ENCODE data around the gene AVP.
"Not testable (repeated sequence)": the region's sequence is repeated elsewhere in the genome, so short reads cannot be mapped to it uniquely, and the experiment has no call there.

The AVP gene

GRCh38 chr20:3074812-3075211 lies 9.7 kb downstream of the AVP start:
- Histone ChIP-seq H3K36me3 (ENCODE audit: control insufficient read depth, insufficient read depth, low read length) (no peaks in the 10 kb centered on the region), H3K4me1 (ENCODE audit: control insufficient read depth, insufficient read depth, low read length) (peaks cover 16% of the 10 kb centered on the region), H3K27me3 (ENCODE audit: control insufficient read depth, insufficient read depth, low read length) (peaks cover 18% of the 10 kb centered on the region), H3K4me3 (ENCODE audit: low read length) (no peak overlapping the region), H3K9me3 (ENCODE audit: control insufficient read depth, low read length) (no peaks in the 10 kb centered on the region), H3K9ac (ENCODE audit: low read length) (no peak overlapping the region)

GRCh38 chr20:3073251-3073643 lies 11.3 kb downstream of the AVP start:
- not testable (repeated sequence) for H3K9ac ChIP-seq (ENCODE audit: low read length); H3K36me3 ChIP-seq (ENCODE audit: control insufficient read depth, insufficient read depth, low read length); H3K9me3 ChIP-seq (ENCODE audit: control insufficient read depth, low read length); H3K4me3 ChIP-seq (ENCODE audit: low read length)
- peaks cover 18% of the 10 kb centered on the region for H3K27me3 ChIP-seq (ENCODE audit: control insufficient read depth, insufficient read depth, low read length)
- peaks cover 16% of the 10 kb centered on the region for H3K4me1 ChIP-seq (ENCODE audit: control insufficient read depth, insufficient read depth, low read length)

DNA sequence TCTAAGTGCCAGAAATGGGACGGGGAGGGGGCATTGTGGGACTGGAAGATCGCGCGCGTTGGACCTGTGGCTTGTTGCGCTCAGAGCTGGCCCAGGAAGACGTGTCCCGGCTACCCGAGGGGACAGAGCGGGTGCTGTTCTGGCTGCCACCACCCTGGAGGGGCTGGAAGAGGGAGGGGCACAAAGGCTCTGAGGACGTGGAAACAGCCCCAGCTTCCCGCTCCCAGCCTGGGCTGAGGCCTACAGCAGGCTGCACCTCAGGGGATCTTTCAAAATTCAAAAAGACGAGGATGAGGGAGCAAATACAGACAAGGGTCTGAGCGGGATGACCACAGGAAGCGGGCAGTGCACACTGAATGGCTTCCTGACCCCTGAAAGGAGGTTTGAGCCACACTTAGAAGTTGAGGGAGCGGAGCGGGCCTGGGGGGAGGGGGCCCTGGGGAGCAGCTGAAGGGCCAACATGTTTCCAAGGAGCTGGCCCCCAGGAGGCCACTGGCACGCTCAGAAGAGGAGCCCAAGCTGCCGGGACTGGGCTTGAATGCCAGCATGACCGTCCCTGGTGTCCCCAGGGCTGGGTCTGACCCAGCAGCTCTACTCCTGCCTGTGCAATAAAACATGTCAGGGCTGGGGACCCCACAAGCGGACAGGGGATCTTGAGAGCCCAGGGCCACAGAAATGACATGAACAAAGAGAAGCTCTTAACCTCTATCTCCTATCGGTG lies 11.8 kb downstream of the AVP start:
- no peaks in the 10 kb centered on the region for H3K36me3 ChIP-seq (ENCODE audit: control insufficient read depth, insufficient read depth, low read length)
- H3K27me3 ChIP-seq (ENCODE audit: control insufficient read depth, insufficient read depth, low read length) = peaks cover 18% of the 10 kb centered on the region
- no peak overlapping the region for H3K4me3 ChIP-seq (ENCODE audit: low read length)
- H3K9ac ChIP-seq (ENCODE audit: low read length) = no peak overlapping the region
- no peaks in the 10 kb centered on the region for H3K9me3 ChIP-seq (ENCODE audit: control insufficient read depth, low read length)
- H3K4me1 ChIP-seq (ENCODE audit: control insufficient read depth, insufficient read depth, low read length) = peaks cover 16% of the 10 kb centered on the region

DNA sequence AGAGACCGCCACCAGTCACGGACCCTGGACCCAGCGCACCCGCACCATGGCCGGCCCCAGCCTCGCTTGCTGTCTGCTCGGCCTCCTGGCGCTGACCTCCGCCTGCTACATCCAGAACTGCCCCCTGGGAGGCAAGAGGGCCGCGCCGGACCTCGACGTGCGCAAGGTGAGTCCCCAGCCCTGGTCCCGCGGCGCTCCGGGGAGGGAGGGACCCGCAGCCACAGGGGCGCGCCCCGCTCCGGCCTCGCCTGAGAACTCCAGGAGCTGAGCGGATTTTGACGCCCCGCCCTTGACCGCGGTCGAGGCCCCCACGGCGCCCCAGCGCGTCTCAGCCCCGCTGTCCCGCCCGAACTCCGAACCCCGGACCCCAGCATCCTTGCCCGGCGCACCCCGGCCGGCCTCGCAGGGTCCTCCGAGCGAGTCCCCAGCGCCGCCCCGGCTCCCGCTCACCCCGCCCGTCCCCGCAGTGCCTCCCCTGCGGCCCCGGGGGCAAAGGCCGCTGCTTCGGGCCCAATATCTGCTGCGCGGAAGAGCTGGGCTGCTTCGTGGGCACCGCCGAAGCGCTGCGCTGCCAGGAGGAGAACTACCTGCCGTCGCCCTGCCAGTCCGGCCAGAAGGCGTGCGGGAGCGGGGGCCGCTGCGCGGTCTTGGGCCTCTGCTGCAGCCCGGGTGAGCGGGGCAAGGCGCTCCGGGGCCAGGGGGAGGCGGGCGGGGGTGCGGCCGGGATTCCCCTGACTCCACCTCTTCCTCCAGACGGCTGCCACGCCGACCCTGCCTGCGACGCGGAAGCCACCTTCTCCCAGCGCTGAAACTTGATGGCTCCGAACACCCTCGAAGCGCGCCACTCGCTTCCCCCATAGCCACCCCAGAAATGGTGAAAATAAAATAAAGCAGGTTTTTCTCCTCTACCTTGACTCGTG lies 12.7 kb downstream of the AVP start, which contains the start of gene OXT:
Gene OXT (plus strand): TSS at position 11 of the 920 bp plus-strand sequence. CDS start 36 bp downstream, at position 47.
- Histone ChIP-seq H3K9ac (ENCODE audit: low read length) (no peak within 1 kb of the TSS), H3K27me3 (ENCODE audit: control insufficient read depth, insufficient read depth, low read length) (peaks cover 18% of the 10 kb centered on the region), H3K4me1 (ENCODE audit: control insufficient read depth, insufficient read depth, low read length) (peaks cover 16% of the 10 kb centered on the region), H3K9me3 (ENCODE audit: control insufficient read depth, low read length) (no peaks in the 10 kb centered on the region), H3K36me3 (ENCODE audit: control insufficient read depth, insufficient read depth, low read length) (no peaks in the 10 kb centered on the region), H3K4me3 (ENCODE audit: low read length) (no peak within 1 kb of the TSS)

DNA sequence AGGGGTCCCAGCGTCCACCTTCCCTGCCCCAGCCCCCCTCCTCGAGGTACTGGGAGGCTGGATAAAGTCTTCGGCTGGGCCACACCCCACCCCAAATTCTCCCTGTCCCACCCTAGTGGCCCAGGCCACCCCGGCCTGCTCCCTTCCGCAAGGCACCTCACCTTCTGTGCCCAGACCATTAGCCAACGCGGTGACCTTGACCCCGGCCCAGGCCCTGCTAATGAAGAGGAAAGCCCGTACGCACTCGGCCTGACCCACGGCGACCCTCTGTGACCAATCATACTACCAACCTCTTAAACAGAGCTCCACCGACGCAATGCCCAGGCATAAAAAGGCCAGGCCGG lies 13.3 kb downstream of the AVP start:
- H3K9ac ChIP-seq (ENCODE audit: low read length) = no peak overlapping the region
- H3K27me3 ChIP-seq (ENCODE audit: control insufficient read depth, insufficient read depth, low read length) = peaks cover 18% of the 10 kb centered on the region
- no peaks in the 10 kb centered on the region for H3K36me3 ChIP-seq (ENCODE audit: control insufficient read depth, insufficient read depth, low read length)
- H3K4me1 ChIP-seq (ENCODE audit: control insufficient read depth, insufficient read depth, low read length) = peaks cover 16% of the 10 kb centered on the region
- H3K4me3 ChIP-seq (ENCODE audit: low read length) = no peak overlapping the region
- H3K9me3 ChIP-seq (ENCODE audit: control insufficient read depth, low read length) = no peaks in the 10 kb centered on the region

DNA sequence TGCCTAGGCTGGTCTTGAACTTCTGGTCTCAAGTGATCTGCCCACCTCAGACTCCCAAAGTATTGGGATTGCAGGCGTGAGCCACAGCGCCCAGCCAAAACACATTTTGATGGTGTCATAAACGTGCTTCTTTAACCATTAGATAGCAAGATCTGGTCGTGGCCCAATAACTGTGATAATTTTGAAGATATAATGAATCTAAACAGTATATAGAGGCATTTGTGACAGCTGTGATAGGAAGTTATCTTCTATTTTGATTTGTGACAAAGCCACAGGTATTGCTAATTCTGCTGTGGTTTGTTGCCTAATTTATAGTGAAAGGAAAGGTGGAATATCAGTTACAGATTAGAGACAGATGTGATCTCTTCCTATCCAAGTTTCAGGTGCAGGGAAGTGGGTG lies 13.8 kb downstream of the AVP start:
- H3K9ac ChIP-seq (ENCODE audit: low read length) = no peak overlapping the region
- peaks cover 18% of the 10 kb centered on the region for H3K27me3 ChIP-seq (ENCODE audit: control insufficient read depth, insufficient read depth, low read length)
- no peaks in the 10 kb centered on the region for H3K36me3 ChIP-seq (ENCODE audit: control insufficient read depth, insufficient read depth, low read length)
- no peak overlapping the region for H3K4me3 ChIP-seq (ENCODE audit: low read length)
- H3K9me3 ChIP-seq (ENCODE audit: control insufficient read depth, low read length) = no peaks in the 10 kb centered on the region
- H3K4me1 ChIP-seq (ENCODE audit: control insufficient read depth, insufficient read depth, low read length) = peaks cover 16% of the 10 kb centered on the region

DNA sequence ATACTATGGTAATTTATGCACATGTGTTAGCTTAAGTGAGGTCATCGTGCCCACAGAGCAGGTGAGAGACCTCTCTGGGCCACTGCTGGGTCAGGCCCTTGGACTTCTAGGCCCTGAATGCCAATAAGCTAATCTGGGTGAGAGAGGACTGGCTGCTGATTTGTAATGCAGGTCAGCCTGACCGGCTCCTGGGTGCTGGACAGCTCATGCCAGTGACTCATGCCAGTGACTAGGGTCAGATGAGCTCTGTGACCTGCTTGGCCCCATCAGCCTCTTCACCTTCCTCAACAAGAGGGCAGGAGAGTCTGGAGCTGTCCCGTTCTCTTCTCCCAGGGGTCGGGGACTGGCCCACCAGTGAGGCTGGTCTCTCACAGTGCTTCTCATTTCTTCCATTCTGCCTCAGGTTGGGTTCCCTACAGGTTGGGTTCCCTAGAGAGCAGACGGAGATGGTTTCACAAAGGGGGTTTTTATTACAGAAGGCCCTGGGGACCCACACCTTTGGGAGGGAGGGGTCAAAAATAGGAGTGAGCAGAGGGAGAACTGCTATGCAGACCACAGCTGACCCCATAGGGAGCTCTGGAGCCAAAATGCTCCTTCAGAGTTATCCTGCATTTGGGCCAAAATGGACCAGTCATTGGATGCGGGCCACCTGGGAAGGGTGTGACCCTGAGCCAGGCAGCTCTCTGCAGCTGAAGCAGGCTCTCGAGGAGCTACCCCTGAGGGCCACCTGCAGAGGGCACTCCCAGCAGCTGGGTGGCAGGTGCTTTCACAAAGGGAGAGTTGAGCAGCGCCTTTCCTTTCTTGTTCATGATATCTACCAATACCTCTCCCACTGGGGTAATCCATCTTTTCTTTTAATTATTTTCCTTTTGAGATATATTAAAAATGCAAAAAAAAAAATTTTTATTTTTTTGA lies 15.3 kb downstream of the AVP start:
- Histone ChIP-seq H3K27me3 (ENCODE audit: control insufficient read depth, insufficient read depth, low read length) (peaks cover 18% of the 10 kb centered on the region), H3K4me3 (ENCODE audit: low read length) (no peak overlapping the region), H3K9me3 (ENCODE audit: control insufficient read depth, low read length) (no peaks in the 10 kb centered on the region), H3K4me1 (ENCODE audit: control insufficient read depth, insufficient read depth, low read length) (peaks cover 12% of the 10 kb centered on the region), H3K9ac (ENCODE audit: low read length) (no peak overlapping the region), H3K36me3 (ENCODE audit: control insufficient read depth, insufficient read depth, low read length) (no peaks in the 10 kb centered on the region)

GRCh38 chr20:3068075-3068474 lies 16.4 kb downstream of the AVP start:
- H3K36me3 ChIP-seq (ENCODE audit: control insufficient read depth, insufficient read depth, low read length) = no peaks in the 10 kb centered on the region
- no peaks in the 10 kb centered on the region for H3K9me3 ChIP-seq (ENCODE audit: control insufficient read depth, low read length)
- H3K4me1 ChIP-seq (ENCODE audit: control insufficient read depth, insufficient read depth, low read length) = peaks cover 12% of the 10 kb centered on the region
- H3K27me3 ChIP-seq (ENCODE audit: control insufficient read depth, insufficient read depth, low read length) = peaks cover 16% of the 10 kb centered on the region
- no peak overlapping the region for H3K4me3 ChIP-seq (ENCODE audit: low read length)
- no peak overlapping the region for H3K9ac ChIP-seq (ENCODE audit: low read length)

DNA sequence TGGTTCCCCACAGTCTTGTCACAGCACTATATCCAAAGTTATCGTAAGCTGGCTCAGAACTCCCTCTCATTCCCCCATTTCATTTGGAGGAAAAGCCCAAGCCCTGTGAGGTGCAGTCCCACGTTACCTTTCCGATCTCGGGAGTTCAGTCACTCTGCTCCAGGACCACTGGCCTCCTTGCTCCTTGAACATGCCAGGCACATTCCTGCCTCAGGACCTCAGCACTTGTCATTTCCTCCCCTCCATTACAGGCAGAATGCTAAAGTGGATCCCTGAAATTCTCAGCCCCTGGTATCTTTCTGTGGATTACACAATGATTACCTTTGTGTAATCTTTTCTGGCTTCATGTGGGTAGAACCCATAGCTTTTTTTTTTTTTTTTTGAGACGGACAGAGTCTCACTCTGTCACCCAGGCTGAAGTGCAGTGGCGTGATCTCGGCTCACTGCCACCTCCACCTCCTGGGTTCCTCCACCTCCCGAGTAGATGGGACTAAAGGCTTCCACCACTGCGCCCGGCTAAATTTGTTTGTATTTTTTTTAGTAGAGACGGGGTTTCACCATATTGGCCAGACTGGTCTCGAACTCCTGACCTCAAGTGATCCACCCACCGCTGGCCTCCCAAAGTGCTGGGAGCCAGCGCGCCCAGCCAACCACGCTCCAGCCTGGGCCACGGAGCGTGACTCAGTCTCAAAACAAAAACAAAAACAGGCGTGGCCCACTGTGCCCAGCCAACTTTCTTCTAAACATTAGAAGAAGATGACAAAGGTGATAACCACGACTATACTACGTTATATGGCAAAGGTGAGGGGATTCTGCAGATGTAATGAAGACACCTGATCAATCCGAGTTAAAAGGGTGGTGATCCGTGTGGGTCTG lies 17.1 kb downstream of the AVP start:
- Histone ChIP-seq H3K9ac (ENCODE audit: low read length) (no peak overlapping the region), H3K27me3 (ENCODE audit: control insufficient read depth, insufficient read depth, low read length) (peaks cover 9% of the 10 kb centered on the region), H3K4me3 (ENCODE audit: low read length) (no peak overlapping the region), H3K4me1 (ENCODE audit: control insufficient read depth, insufficient read depth, low read length) (peaks cover 9% of the 10 kb centered on the region), H3K36me3 (ENCODE audit: control insufficient read depth, insufficient read depth, low read length) (no peaks in the 10 kb centered on the region), H3K9me3 (ENCODE audit: control insufficient read depth, low read length) (no peaks in the 10 kb centered on the region)

GRCh38 chr20:3064119-3064518 lies 20.4 kb downstream of the AVP start:
- H3K27me3 ChIP-seq (ENCODE audit: control insufficient read depth, insufficient read depth, low read length); H3K36me3 ChIP-seq (ENCODE audit: control insufficient read depth, insufficient read depth, low read length); H3K4me3 ChIP-seq (ENCODE audit: low read length); H3K9ac ChIP-seq (ENCODE audit: low read length); H3K4me1 ChIP-seq (ENCODE audit: control insufficient read depth, insufficient read depth, low read length); H3K9me3 ChIP-seq (ENCODE audit: control insufficient read depth, low read length): not testable (repeated sequence)

GRCh38 chr20:3059489-3059888 lies 25.0 kb downstream of the AVP start:
- Histone ChIP-seq H3K9me3 (ENCODE audit: control insufficient read depth, low read length) (no peaks in the 10 kb centered on the region), H3K27me3 (ENCODE audit: control insufficient read depth, insufficient read depth, low read length) (no peaks in the 10 kb centered on the region), H3K4me3 (ENCODE audit: low read length) (no peak overlapping the region), H3K9ac (ENCODE audit: low read length) (no peak overlapping the region), H3K36me3 (ENCODE audit: control insufficient read depth, insufficient read depth, low read length) (no peaks in the 10 kb centered on the region), H3K4me1 (ENCODE audit: control insufficient read depth, insufficient read depth, low read length) (no peaks in the 10 kb centered on the region)

Measured in mucosa of stomach (tissue), 1 donor.